Karpas-422 (cell line): ENCODE results near the gene MPRIP. TPM values are rescaled to one million over a fixed set of nuclear protein-coding genes. Genes with fewer than 3 reads are reported as not detected.

Experiments
- DNase-seq: peaks from one replicate; pipeline ENCODE4 v3.0.0-alpha.2; 2015
- H2AFZ ChIP-seq: fragments of 200-600 bp; sonication (generic); 2 replicates; pipeline ENCODE4 v1.6.1; 2014; ENCODE audit warnings: antibody characterized with exemption, low read length, mixed read lengths
- H3K27ac ChIP-seq: fragments of 200-600 bp; sonication (generic); 2 replicates; pipeline ENCODE4 v1.5.1; 2014; ENCODE audit warnings: mild to moderate bottlenecking, low read length, moderate library complexity
- H3K27me3 ChIP-seq: fragments of 200-600 bp; sonication (generic); 2 replicates; pipeline ENCODE4 v1.6.1; 2014; ENCODE audit warnings: low read length, mixed read lengths
- H3K36me3 ChIP-seq: fragments of 200-600 bp; sonication (generic); 2 replicates; pipeline ENCODE4 v1.6.1; 2014; ENCODE audit warnings: low read length, mixed read lengths; ENCODE audit not compliant: insufficient read depth
- H3K4me1 ChIP-seq: fragments of 200-600 bp; sonication (generic); 2 replicates; pipeline ENCODE4 v1.6.1; 2014; ENCODE audit warnings: mild to moderate bottlenecking, low read length, mixed read lengths
- H3K4me2 ChIP-seq: fragments of 200-600 bp; sonication (generic); 2 replicates; pipeline ENCODE4 v1.6.1; 2014; ENCODE audit warnings: low read length, low read depth, mild to moderate bottlenecking; ENCODE audit not compliant: poor library complexity, severe bottlenecking
- H3K4me3 ChIP-seq: fragments of 200-600 bp; sonication (generic); 2 replicates; pipeline ENCODE4 v1.5.1; 2014; ENCODE audit warnings: mild to moderate bottlenecking, antibody characterized with exemption, low read length, mixed read lengths
- H3K79me2 ChIP-seq: fragments of 200-600 bp; sonication (generic); 2 replicates; pipeline ENCODE4 v1.6.1; 2014; ENCODE audit warnings: mild to moderate bottlenecking, low read length, mixed read lengths
- H3K9ac ChIP-seq: fragments of 200-600 bp; sonication (generic); 2 replicates; pipeline ENCODE4 v1.6.0; 2014; ENCODE audit warnings: low read length
- H3K9me2 ChIP-seq: fragments of 200-600 bp; sonication (generic), shearing (Covaris generic); replicated peaks from 2 replicates; pipeline ENCODE4 v1.6.0; 2014; ENCODE audit warnings: mild to moderate bottlenecking, low read length, moderate library complexity; ENCODE audit not compliant: insufficient read depth
- H3K9me3 ChIP-seq: fragments of 300-700, 200-600 bp; sonication (generic); 2 replicates; pipeline ENCODE4 v1.6.1; 2014; ENCODE audit warnings: low read length, mixed read lengths
- H4K20me1 ChIP-seq: fragments of 200-600 bp; sonication (generic); 2 replicates; pipeline ENCODE4 v1.6.1; 2014; ENCODE audit warnings: mild to moderate bottlenecking, antibody characterized with exemption, low read length, low read depth; ENCODE audit not compliant: insufficient read depth
- total RNA-seq: library from RNA; depleted of rRNA; stranded (reverse); fragments of >200 nt; shearing (Covaris generic); gene quantifications from 2 replicates; pipeline ENCODE4 v1.2.3, GENCODE V29; 2014; ENCODE audit warnings: low replicate concordance

The MPRIP gene
- total RNA-seq, 1 experiment from 2014 or later = 44.1 TPM

DNA sequence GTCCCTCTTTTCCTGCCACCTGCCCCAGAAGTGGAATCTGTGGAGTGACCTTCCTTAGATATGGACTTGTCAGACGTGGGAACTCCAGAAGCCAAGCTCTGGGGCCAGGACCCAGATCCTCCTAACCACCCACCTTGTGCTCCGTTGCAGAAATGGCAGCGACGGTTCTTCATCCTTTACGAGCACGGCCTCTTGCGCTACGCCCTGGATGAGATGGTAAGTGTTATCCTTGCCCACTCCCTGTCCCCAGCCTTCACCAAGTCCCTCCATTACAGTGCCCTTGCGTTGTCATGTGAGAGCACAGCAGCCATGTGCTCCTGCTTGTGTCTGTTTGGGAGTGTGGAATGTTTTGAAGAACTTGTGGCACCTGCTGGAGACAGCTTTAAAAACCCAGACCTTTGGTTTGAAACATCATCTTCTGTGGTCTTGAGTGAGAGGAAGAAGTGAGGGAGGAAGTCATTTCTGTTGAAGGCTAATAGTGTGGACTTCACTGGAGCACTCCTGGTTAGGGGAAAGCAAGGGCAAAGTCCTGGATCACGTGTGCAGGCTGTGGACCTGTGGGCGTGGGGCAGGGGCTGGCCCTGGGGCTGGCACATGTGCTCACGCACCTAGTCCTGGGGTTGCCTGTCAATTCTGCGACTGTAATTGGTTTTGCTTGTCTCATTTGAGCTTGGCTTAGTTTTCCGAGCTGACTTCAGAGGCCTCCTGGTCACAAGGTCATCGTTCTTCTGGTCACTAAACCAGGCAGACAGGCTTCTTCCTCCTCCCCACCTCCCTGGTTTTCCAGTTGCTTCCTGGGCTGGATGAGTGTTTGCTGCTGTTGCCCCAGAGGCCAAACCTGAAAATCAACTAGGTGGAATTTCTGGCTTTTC lies 35.8 kb downstream of the MPRIP start:
- Histone ChIP-seq H3K36me3 (no peaks in the 10 kb centered on the region), H2AFZ (no peak overlapping the region), H4K20me1 (peaks cover 30% of the 10 kb centered on the region), H3K9me2 (no peaks in the 10 kb centered on the region), H3K9me3 (no peaks in the 10 kb centered on the region), H3K27ac (no peak overlapping the region), H3K79me2 (no peaks in the 10 kb centered on the region), H3K27me3 (no peaks in the 10 kb centered on the region), H3K4me1 (peaks cover 9% of the 10 kb centered on the region), H3K9ac (no peak overlapping the region), H3K4me2 (no peak overlapping the region), H3K4me3 (no peak overlapping the region)
- no peak for DNase-seq

GRCh38 chr17:17078832-17079231 lies 36.6 kb downstream of the MPRIP start:
- no peaks in the 10 kb centered on the region for H3K9me3 ChIP-seq
- no peak overlapping the region for H3K4me3 ChIP-seq
- no peak overlapping the region for H3K9ac ChIP-seq
- H3K79me2 ChIP-seq = no peaks in the 10 kb centered on the region
- DNase-seq = no peak
- peaks cover 9% of the 10 kb centered on the region for H3K4me1 ChIP-seq
- H3K36me3 ChIP-seq = no peaks in the 10 kb centered on the region
- H3K9me2 ChIP-seq = no peaks in the 10 kb centered on the region
- H3K27ac ChIP-seq = no peak overlapping the region
- no peak overlapping the region for H3K4me2 ChIP-seq
- H3K27me3 ChIP-seq = no peaks in the 10 kb centered on the region
- peaks cover 30% of the 10 kb centered on the region for H4K20me1 ChIP-seq
- H2AFZ ChIP-seq = no peak overlapping the region

DNA sequence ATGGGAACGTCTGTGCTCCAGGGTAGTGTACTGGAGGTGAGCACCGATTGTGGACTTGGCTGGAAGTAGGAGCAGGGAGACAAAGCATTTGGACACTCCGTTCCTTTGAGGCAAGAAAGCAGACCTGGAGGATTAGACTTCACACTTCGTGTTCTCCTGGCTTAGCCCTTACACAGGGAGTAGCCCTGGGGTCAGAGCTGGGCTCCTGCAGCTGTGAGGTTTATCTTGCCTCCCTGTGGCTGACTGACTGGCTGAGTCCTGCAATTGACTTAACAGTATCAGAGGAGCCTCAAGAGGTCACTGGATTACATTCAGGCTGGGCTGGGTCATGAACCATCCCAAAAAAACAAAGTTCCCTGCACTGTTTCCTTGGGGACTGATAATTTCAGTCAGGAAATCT lies 37.1 kb downstream of the MPRIP start:
- Histone ChIP-seq H3K9me2 (no peaks in the 10 kb centered on the region), H4K20me1 (peaks cover 29% of the 10 kb centered on the region), H3K4me1 (peaks cover 4% of the 10 kb centered on the region), H3K36me3 (no peaks in the 10 kb centered on the region), H2AFZ (no peak overlapping the region), H3K79me2 (no peaks in the 10 kb centered on the region), H3K9me3 (no peaks in the 10 kb centered on the region), H3K27me3 (no peaks in the 10 kb centered on the region), H3K27ac (no peak overlapping the region), H3K9ac (no peak overlapping the region), H3K4me2 (no peak overlapping the region), H3K4me3 (no peak overlapping the region)
- DNase-seq = no peak

DNA sequence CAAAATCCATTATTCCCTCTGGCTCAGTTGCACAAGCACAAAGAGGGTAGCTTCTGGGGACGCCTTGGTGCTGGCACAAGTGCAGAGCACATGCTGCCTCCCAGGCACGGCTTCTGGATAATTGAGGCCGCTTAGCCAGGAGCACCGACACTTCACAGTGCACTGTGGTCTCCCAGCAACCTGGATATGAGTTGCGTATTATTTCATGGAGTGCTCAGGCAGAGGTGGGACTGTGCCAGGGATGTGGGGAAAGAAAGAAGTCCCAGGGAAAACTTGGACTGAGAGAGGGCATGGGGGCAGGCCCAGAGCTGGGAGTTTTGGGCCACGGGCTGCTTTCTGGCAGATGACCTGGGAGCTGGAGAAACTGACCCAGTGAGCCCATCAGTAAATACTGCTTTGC lies 37.5 kb downstream of the MPRIP start:
- no peaks in the 10 kb centered on the region for H3K9me3 ChIP-seq
- no peak overlapping the region for H3K4me2 ChIP-seq
- peaks cover 26% of the 10 kb centered on the region for H4K20me1 ChIP-seq
- H3K27ac ChIP-seq = no peak overlapping the region
- DNase-seq = no peak
- no peaks in the 10 kb centered on the region for H3K79me2 ChIP-seq
- no peaks in the 10 kb centered on the region for H3K36me3 ChIP-seq
- no peak overlapping the region for H2AFZ ChIP-seq
- H3K9me2 ChIP-seq = no peaks in the 10 kb centered on the region
- H3K4me3 ChIP-seq = no peak overlapping the region
- no peaks in the 10 kb centered on the region; the same call in 1 of the 2 replicates for H3K4me1 ChIP-seq
- H3K9ac ChIP-seq = no peak overlapping the region
- H3K27me3 ChIP-seq = no peaks in the 10 kb centered on the region

GRCh38 chr17:17080181-17080631 lies 37.9 kb downstream of the MPRIP start:
- no peak overlapping the region for H3K4me3 ChIP-seq

DNA sequence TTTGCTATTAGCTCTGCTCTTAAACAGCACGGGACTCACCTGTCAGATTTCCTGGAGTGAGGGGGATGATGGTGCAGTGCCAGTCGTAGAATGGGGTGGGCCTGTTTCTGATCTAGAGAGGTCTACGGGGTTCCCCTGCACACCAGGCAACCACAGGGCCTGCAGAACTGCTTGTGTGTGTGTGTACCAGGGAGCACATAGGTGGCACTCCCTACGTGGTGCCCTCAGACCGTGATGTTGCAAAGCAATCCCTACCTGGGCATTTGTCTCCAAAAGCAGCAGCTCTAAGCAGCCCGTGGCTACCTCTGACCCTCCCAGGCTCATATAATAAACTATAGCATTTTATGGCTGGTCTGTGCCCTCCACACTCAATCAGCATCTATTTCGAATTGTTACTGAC lies 38.5 kb downstream of the MPRIP start:
- Histone ChIP-seq H3K4me1 (no peaks in the 10 kb centered on the region), H3K4me2 (no peak overlapping the region), H4K20me1 (peaks cover 16% of the 10 kb centered on the region), H2AFZ (no peak overlapping the region), H3K36me3 (no peaks in the 10 kb centered on the region), H3K9me2 (no peaks in the 10 kb centered on the region), H3K27ac (no peak overlapping the region), H3K9ac (no peak overlapping the region), H3K4me3 (no peak overlapping the region), H3K79me2 (no peaks in the 10 kb centered on the region), H3K27me3 (no peaks in the 10 kb centered on the region), H3K9me3 (no peaks in the 10 kb centered on the region)
- DNase-seq = no peak

More at GRCh38 chr17:17080181-17080631, 37.9 kb downstream of the MPRIP start:
- H4K20me1 ChIP-seq = peaks cover 21% of the 10 kb centered on the region
- DNase-seq = no peak
- H3K9me2 ChIP-seq = no peaks in the 10 kb centered on the region
- no peaks in the 10 kb centered on the region for H3K79me2 ChIP-seq
- no peaks in the 10 kb centered on the region for H3K4me1 ChIP-seq
- H3K27me3 ChIP-seq = no peaks in the 10 kb centered on the region
- H3K27ac ChIP-seq = no peak overlapping the region
- H3K9ac ChIP-seq = no peak overlapping the region
- no peak overlapping the region for H3K4me2 ChIP-seq
- no peaks in the 10 kb centered on the region for H3K9me3 ChIP-seq
- H2AFZ ChIP-seq = no peak overlapping the region
- no peaks in the 10 kb centered on the region for H3K36me3 ChIP-seq

- no peaks in the 10 kb centered on the region for H3K4me1 ChIP-seq
- no peak overlapping the region for H2AFZ ChIP-seq
- H3K27me3 ChIP-seq = no peaks in the 10 kb centered on the region
- no peaks in the 10 kb centered on the region for H3K9me2 ChIP-seq
- no peak overlapping the region for H3K4me2 ChIP-seq
- H3K36me3 ChIP-seq = no peaks in the 10 kb centered on the region
- H4K20me1 ChIP-seq = peaks cover 11% of the 10 kb centered on the region
- no peak overlapping the region for H3K4me3 ChIP-seq
- H3K27ac ChIP-seq = no peak overlapping the region
- no peak overlapping the region for H3K9ac ChIP-seq
- no peaks in the 10 kb centered on the region for H3K9me3 ChIP-seq
- H3K79me2 ChIP-seq = no peaks in the 10 kb centered on the region
- DNase-seq = no peak
Observed at GRCh38 chr17:17081304-17081940, 39.2 kb downstream of the MPRIP start.

- H3K79me2 ChIP-seq = no peaks in the 10 kb centered on the region
- no peak overlapping the region for H3K27ac ChIP-seq
- H3K9me2 ChIP-seq = no peaks in the 10 kb centered on the region
- H4K20me1 ChIP-seq = peaks cover 17% of the 10 kb centered on the region
- no peak overlapping the region for H3K4me2 ChIP-seq
- no peaks in the 10 kb centered on the region for H3K36me3 ChIP-seq
- no peak overlapping the region for H3K4me3 ChIP-seq
- H3K9me3 ChIP-seq = no peaks in the 10 kb centered on the region
- DNase-seq = no peak
- no peak overlapping the region for H2AFZ ChIP-seq
- no peak overlapping the region for H3K9ac ChIP-seq
- no peaks in the 10 kb centered on the region for H3K4me1 ChIP-seq
- no peaks in the 10 kb centered on the region for H3K27me3 ChIP-seq
Observed at GRCh38 chr17:17082878-17083277, 40.6 kb downstream of the MPRIP start.
